B cell (primary cell): ENCODE data around the gene BOK. TPM values are rescaled to one million over a fixed set of nuclear protein-coding genes. Genes with fewer than 3 reads are reported as not detected.

ENCODE experiments used
- ATAC-seq: fragments of 200-7000 bp; cut with Tn5 transposase; one replicate; pipeline ENCODE4 v1.10.0; 2021; ENCODE audit warnings: low read depth, mild to moderate bottlenecking, moderate number of reproducible peaks, moderate library complexity
- CTCF ChIA-PET: fragments of 350-600 bp; sonication (Branson Sonifier 250); formaldehyde crosslinking; loops from one replicate; lab custom pipeline; 2021; ENCODE audit warnings: antibody characterized with exemption, inconsistent platforms; lab: Charles Lee
- POLR2A ChIA-PET: fragments of 350-600 bp; sonication (Branson Sonifier 250); formaldehyde crosslinking; loops from one replicate; lab custom pipeline; 2021; ENCODE audit warnings: antibody characterized with exemption; lab: Charles Lee
- DNase-seq: peaks from one replicate; pipeline ENCODE4 v3.0.0; 2013
- H2AFZ ChIP-seq: 2 replicates; pipeline ENCODE4 v1.6.1; 2012; ENCODE audit warnings: mild to moderate bottlenecking, low read depth, low read length; ENCODE audit not compliant: insufficient read depth, poor library complexity, severe bottlenecking
- H3K27ac ChIP-seq, 2 donors: 1 replicate in 1 of 2; 2 replicates in 1 of 2; pipeline ENCODE4 v1.5.1; 2012 to 2013; ENCODE audit warnings: low read length in 2 of 2, mild to moderate bottlenecking in 2 of 2, moderate library complexity in 1 of 2
- H3K27me3 ChIP-seq, 4 experiments: fragments of 200-600 bp in 1 of 4; sonication (generic) in 1 of 4; replicated peaks in 1 of 4; 1 replicate in 2 of 4; 2 replicates in 2 of 4; pipeline versions ENCODE4 v1.6.1 to v1.7.0; 2013 to 2016; ENCODE audit warnings: low read length in 3 of 4, mild to moderate bottlenecking in 2 of 4, mixed read lengths in 1 of 4, moderate library complexity in 1 of 4; ENCODE audit not compliant: insufficient read depth in 4 of 4, control insufficient read depth in 3 of 4; ENCODE audit errors: control extremely low read depth in 1 of 4
- H3K36me3 ChIP-seq, 2 experiments: replicated peaks in 1 of 2; 1 replicate in 1 of 2; 2 replicates in 1 of 2; pipeline versions ENCODE4 v1.6.1 to v1.7.1; 2013; ENCODE audit warnings: low read length in 1 of 2; ENCODE audit not compliant: insufficient read depth in 2 of 2, control insufficient read depth in 1 of 2; ENCODE audit errors: control extremely low read depth in 1 of 2, extremely low read depth in 1 of 2
- H3K4me1 ChIP-seq, 2 donors: fragments of 200-600 bp in 1 of 2; sonication (generic) in 1 of 2; 1 replicate in 1 of 2; 2 replicates in 1 of 2; pipeline versions ENCODE4 v1.5.1 to v1.6.1; 2013 to 2017; ENCODE audit warnings: low read length in 2 of 2; ENCODE audit not compliant: control insufficient read depth in 2 of 2, insufficient read depth in 2 of 2
- H3K4me2 ChIP-seq: replicated peaks from 2 replicates; pipeline ENCODE3; 2012; ENCODE audit warnings: mild to moderate bottlenecking, low read depth, low read length; ENCODE audit not compliant: poor library complexity, severe bottlenecking
- H3K4me3 ChIP-seq, 5 experiments: fragments of 200-600 bp in 1 of 5; sonication (generic) in 1 of 5; 1 replicate in 3 of 5; 2 replicates in 2 of 5; pipeline versions ENCODE4 v1.5.1 to v1.7.0; 2011 to 2016; ENCODE audit warnings: low read length in 4 of 5, mild to moderate bottlenecking in 4 of 5, low read depth in 2 of 5, control low read depth in 1 of 5, moderate library complexity in 1 of 5; ENCODE audit not compliant: insufficient read depth in 1 of 5; ENCODE audit errors: control extremely low read depth in 1 of 5, extremely low read depth in 1 of 5
- H3K79me2 ChIP-seq: fragments of 200-600 bp; sonication (generic); one replicate; pipeline ENCODE4 v1.6.0; 2016; ENCODE audit warnings: low read length; ENCODE audit not compliant: control insufficient read depth, insufficient read depth
- H3K9ac ChIP-seq: fragments of 200-600 bp; sonication (generic); 2 replicates; pipeline ENCODE4 v1.6.1; 2017; ENCODE audit warnings: mild to moderate bottlenecking, low read length, moderate library complexity
- H3K9me3 ChIP-seq, 3 donors: one replicate each; pipeline versions ENCODE4 v1.6.1 to v1.7.1; 2013; ENCODE audit warnings: low read length in 2 of 3; ENCODE audit not compliant: control insufficient read depth in 2 of 3, insufficient read depth in 1 of 3; ENCODE audit errors: control extremely low read depth in 1 of 3
- H4K20me1 ChIP-seq: 2 replicates; pipeline ENCODE4 v1.6.0; 2012; ENCODE audit warnings: mild to moderate bottlenecking, low read length; ENCODE audit not compliant: insufficient read depth, control insufficient read depth, poor library complexity, severe bottlenecking
- H3K27ac Mint-ChIP-seq: one replicate; pipeline ENCODE4 v1.8.0; 2021; ENCODE audit warnings: mixed read lengths
- H3K27me3 Mint-ChIP-seq: one replicate; pipeline ENCODE4 v1.8.0; 2021; ENCODE audit warnings: mixed read lengths
- H3K4me1 Mint-ChIP-seq: one replicate; pipeline ENCODE4 v1.8.0; 2021; ENCODE audit warnings: mixed read lengths
- H3K4me3 Mint-ChIP-seq: one replicate; pipeline ENCODE4 v1.8.0; 2021; ENCODE audit warnings: mixed read lengths
- H3K9me3 Mint-ChIP-seq: one replicate; pipeline ENCODE4 v1.8.0; 2022; ENCODE audit warnings: mixed read lengths; ENCODE audit not compliant: insufficient read depth
- CTCF ChIP-seq: fragments of 200-600 bp; IDR thresholded peaks from one replicate; pipeline ENCODE4 v1.8.0; 2022; ENCODE audit warnings: antibody characterized with exemption, mild to moderate bottlenecking
- EZH2 ChIP-seq: IDR thresholded peaks from 2 replicates; pipeline ENCODE4 v1.6.1; 2012; ENCODE audit warnings: borderline replicate concordance, low read depth, mild to moderate bottlenecking, moderate library complexity, low read length; ENCODE audit not compliant: insufficient read depth, poor library complexity, severe bottlenecking
- WGBS: methylation state at CpG from one replicate; pipeline ENCODE4 v1.1.5; 2013; ENCODE audit warnings: missing lambda C conversion rate; ENCODE audit not compliant: insufficient coverage; 5-methylcytosine and 5-hydroxymethylcytosine counted together
- intact Hi-C: fragments of 100-400 bp; cut with micrococcal nuclease; formaldehyde crosslinking; loops from one replicate; pipeline ENCODE4 v1.10.0; 2022
- polyA plus RNA-seq: library from polyadenylated mRNA; depleted of rRNA; stranded (reverse); fragments of >200 nt; gene quantifications from 2 replicates; pipeline ENCODE4 v1.2.3, GENCODE V29; 2012
- total RNA-seq, 2 donors: library from RNA; stranded (reverse); fragments of 120-200 nt in 1 of 2; gene quantifications; 1 replicate in 1 of 2; 2 replicates in 1 of 2; pipeline versions ENCODE4 v1.2.3 to v1.2.4, GENCODE V29; 2013 to 2022

The BOK gene
- total and polyA plus RNA-seq, 2 donors (not counting 1 experiment from before 2014, with no cell fraction given) = 0.10 to 0.22 TPM

GRCh38 chr2:241534701-241535375 is 23.7 kb upstream of the BOK start:
- no peaks in the 10 kb centered on the region for H3K79me2 ChIP-seq
- no peak overlapping the region for H3K4me3 ChIP-seq
- ATAC-seq (no peak), DNase-seq (no peak)
- intact Hi-C loops = no loop called here
- no peaks in the 10 kb centered on the region for H3K9me3 ChIP-seq
- no peaks in the 10 kb centered on the region for H4K20me1 ChIP-seq
- ChIA-PET POLR2A (no interaction called here), CTCF (no interaction called here)
- Mint-ChIP-seq H3K27ac (no peak overlapping the region), H3K9me3 (no peaks in the 10 kb centered on the region), H3K4me1 (no peaks in the 10 kb centered on the region), H3K27me3 (peaks cover 19% of the 10 kb centered on the region), H3K4me3 (no peak overlapping the region)
- no peak overlapping the region for H2AFZ ChIP-seq
- H3K9ac ChIP-seq = no peak overlapping the region
- TF ChIP-seq EZH2 = no peak
- no peak for TF ChIP-seq CTCF
- no peaks in the 10 kb centered on the region for H3K4me1 ChIP-seq
- WGBS = 82% methylated on average over 17 of the region's 17 CpGs
- peaks cover 0 to 5% (median 2%) of the 10 kb centered on the region in 4 experiments for H3K27me3 ChIP-seq
- H3K36me3 ChIP-seq = no peaks in the 10 kb centered on the region
- H3K27ac ChIP-seq = no peak overlapping the region
- no peak overlapping the region for H3K4me2 ChIP-seq

GRCh38 chr2:241535871-241536655 is 22.5 kb upstream of the BOK start:
- no peak for TF ChIP-seq CTCF
- H3K27ac ChIP-seq = no peak overlapping the region
- no peak overlapping the region for H3K27ac Mint-ChIP-seq
- peaks cover 0 to 16% (median 5%) of the 10 kb centered on the region in 4 experiments for H3K27me3 ChIP-seq
- H3K9me3 Mint-ChIP-seq = no peaks in the 10 kb centered on the region
- no peak overlapping the region for H3K4me2 ChIP-seq
- ATAC-seq (no peak), DNase-seq (no peak)
- intact Hi-C loops = no loop called here
- no peak overlapping the region for H3K4me3 ChIP-seq
- H3K27me3 Mint-ChIP-seq = peaks cover 19% of the 10 kb centered on the region
- no peak overlapping the region for H2AFZ ChIP-seq
- peaks cover 3% of the 10 kb centered on the region for H3K4me1 Mint-ChIP-seq
- H3K9me3 ChIP-seq = peaks cover 0 to under 1% (median 0%) of the 10 kb centered on the region in 3 donors
- H3K4me1 ChIP-seq = peaks cover 6 to 7% of the 10 kb centered on the region in 2 donors
- H3K36me3 ChIP-seq = no peaks in the 10 kb centered on the region
- H3K9ac ChIP-seq = no peak overlapping the region
- CTCF ChIA-PET = no interaction called here
- H3K4me3 Mint-ChIP-seq = no peak overlapping the region
- WGBS = 83% methylated on average over 12 of the region's 13 CpGs
- POLR2A ChIA-PET = no interaction called here
- no peaks in the 10 kb centered on the region for H3K79me2 ChIP-seq
- no peaks in the 10 kb centered on the region for H4K20me1 ChIP-seq
